HepG2 (cell line): ENCODE data around the gene RASAL1. TPM values are rescaled to one million over a fixed set of nuclear protein-coding genes. Genes with fewer than 3 reads are reported as not detected.

Experiments used
- ATAC-seq: fragments of 200-7000 bp; cut with Tn5 transposase; 3 replicates; pipeline ENCODE4 v1.9.1; 2020; ENCODE audit warnings: mild to moderate bottlenecking, moderate library complexity
- BruUV-seq: library from RNA; stranded (reverse); fragments of 400-500 nt; replicated peaks from 2 replicates; lab custom pipeline; 2021; lab: Mats Ljungman, UMichigan
- CTCF ChIA-PET: fragments of 300-600 bp; formaldehyde crosslinking; extraction: SDS; loops from one replicate; lab custom pipeline; 2021; ENCODE audit warnings: low total read pairs, inconsistent platforms, low intra/inter-chr PET ratio; lab: Yijun Ruan, JAX
- POLR2A ChIA-PET: fragments of 350-600 bp; sonication (Branson Sonifier 250); formaldehyde crosslinking; loops from one replicate; lab custom pipeline; 2020; ENCODE audit warnings: antibody characterized with exemption, inconsistent platforms; lab: Yijun Ruan, JAX
- DNase-seq: peaks from one replicate; pipeline ENCODE4 v3.0.0-alpha.2; 2015; ENCODE audit warnings: low spot score
- FAIRE-seq: peaks from 3 replicates; lab custom pipeline; 2011; peaks lifted over from hg19 to GRCh38; lab: Jason Lieb, UNC
- H2AFZ ChIP-seq: one replicate; pipeline ENCODE4 v1.6.1; 2011; ENCODE audit warnings: low read length, inconsistent platforms
- H3K27ac ChIP-seq: fragments of 300-600 bp; 3 replicates; pipeline ENCODE4 v1.8.0; 2011; ENCODE audit warnings: mixed run types, mild to moderate bottlenecking, mixed read lengths, low read length, inconsistent platforms; ENCODE audit not compliant: insufficient read depth; ENCODE audit errors: extremely low read length
- H3K27me3 ChIP-seq, 2 experiments: fragments of 200-600 bp in 1 of 2; 2 replicates in 1 of 2; 3 replicates in 1 of 2; pipeline versions ENCODE4 v1.6.0 to v1.8.0; 2011; ENCODE audit warnings: low read length in 2 of 2, mild to moderate bottlenecking in 2 of 2, moderate library complexity in 2 of 2, inconsistent platforms in 1 of 2; ENCODE audit not compliant: insufficient read depth in 2 of 2, control insufficient read depth in 1 of 2
- H3K36me3 ChIP-seq, 2 experiments: fragments of 200-600 bp in 1 of 2; replicated peaks in 1 of 2; 2 replicates in 1 of 2; 3 replicates in 1 of 2; pipeline versions ENCODE4 v1.5.1 to v1.8.0; 2011; ENCODE audit warnings: low read length in 2 of 2, inconsistent platforms in 1 of 2; ENCODE audit not compliant: insufficient read depth in 2 of 2, control insufficient read depth in 1 of 2
- H3K4me1 ChIP-seq: 2 replicates; pipeline ENCODE4 v1.5.1; 2012; ENCODE audit warnings: low read length, inconsistent platforms; ENCODE audit not compliant: insufficient read depth
- H3K4me2 ChIP-seq: 2 replicates; pipeline ENCODE4 v1.6.0; 2011; ENCODE audit warnings: low read depth, low read length, inconsistent platforms
- H3K4me3 ChIP-seq, 3 experiments: fragments of 200-600 bp in 1 of 3; sonication (generic), shearing (Covaris generic) in 1 of 3; replicated peaks in 1 of 3; 2 replicates each; pipeline ENCODE4 v1.5.1; 2011 to 2016; ENCODE audit warnings: low read length in 3 of 3, inconsistent platforms in 2 of 3, low read depth in 2 of 3, mild to moderate bottlenecking in 2 of 3, control low read depth in 1 of 3, mixed read lengths in 1 of 3; ENCODE audit not compliant: insufficient read depth in 1 of 3
- H3K79me2 ChIP-seq: one replicate; pipeline ENCODE4 v1.6.1; 2011; ENCODE audit warnings: low read length, inconsistent platforms; ENCODE audit not compliant: insufficient read depth
- H3K9ac ChIP-seq: 2 replicates; pipeline ENCODE4 v1.6.0; 2011; ENCODE audit warnings: mild to moderate bottlenecking, low read depth, low read length, inconsistent platforms; ENCODE audit not compliant: insufficient read depth
- H3K9me3 ChIP-seq: 2 replicates; pipeline ENCODE4 v1.5.1; 2012; ENCODE audit warnings: mild to moderate bottlenecking, low read length
- H4K20me1 ChIP-seq: 2 replicates; pipeline ENCODE4 v1.6.0; 2011; ENCODE audit warnings: inconsistent platforms, mild to moderate bottlenecking, low read length, moderate library complexity; ENCODE audit not compliant: insufficient read depth
- AHDC1 ChIP-seq: sonication (generic); formaldehyde crosslinking; IDR thresholded peaks from 2 replicates; pipeline ENCODE4 v1.5.1; 2020; ENCODE audit warnings: mild to moderate bottlenecking, missing genetic modification reagents, borderline replicate concordance
- ARNT ChIP-seq: fragments of 450-650 bp; IDR thresholded peaks from 2 replicates; pipeline ENCODE4 v1.6.1; 2017
- E2F2 ChIP-seq: sonication (generic); formaldehyde crosslinking; IDR thresholded peaks from 2 replicates; pipeline ENCODE4 v1.4.0; 2020; ENCODE audit warnings: missing genetic modification reagents, borderline replicate concordance
- ETV5 ChIP-seq: IDR thresholded peaks from 2 replicates; pipeline ENCODE4 v1.6.1; 2018; ENCODE audit warnings: missing biosample characterization, missing genetic modification reagents, inconsistent platforms, borderline replicate concordance
- GABPA ChIP-seq, 2 experiments: IDR thresholded peaks; 2 replicates each; pipeline ENCODE4 v1.6.1; 2011 to 2016; ENCODE audit warnings: low read depth in 2 of 2, low read length in 1 of 2, missing biosample characterization in 1 of 2, missing genetic modification characterization in 1 of 2
- KLF11 ChIP-seq: IDR thresholded peaks from 2 replicates; pipeline ENCODE4 v1.6.1; 2016; ENCODE audit warnings: missing compliant biosample characterization
- KMT2B ChIP-seq: IDR thresholded peaks from 2 replicates; pipeline ENCODE4 v1.6.1; 2016; ENCODE audit warnings: missing genetic modification reagents, missing compliant biosample characterization
- MLX ChIP-seq: IDR thresholded peaks from 2 replicates; pipeline ENCODE4 v1.6.1; 2016
- PHF20 ChIP-seq: sonication (generic); formaldehyde crosslinking; IDR thresholded peaks from 2 replicates; pipeline ENCODE4 v1.5.0; 2020; ENCODE audit warnings: mild to moderate bottlenecking, missing genetic modification reagents
- REL ChIP-seq: sonication (generic); formaldehyde crosslinking; conservative IDR thresholded peaks from 2 replicates; pipeline ENCODE4 v1.8.0; 2022; ENCODE audit warnings: mild to moderate bottlenecking, missing genetic modification reagents, moderate library complexity
- SIX4 ChIP-seq: sonication (generic); formaldehyde crosslinking; IDR thresholded peaks from 2 replicates; pipeline ENCODE4 v1.4.0; 2020; ENCODE audit warnings: missing genetic modification reagents
- SRSF4 ChIP-seq: fragments of 200-400 bp; formaldehyde crosslinking; IDR thresholded peaks from one replicate; pipeline ENCODE4 v1.6.1; 2018; ENCODE audit warnings: mild to moderate bottlenecking, low read depth, low read length, moderate library complexity; ENCODE audit not compliant: poor library complexity, severe bottlenecking
- TFAP4 ChIP-seq: sonication (generic); IDR thresholded peaks from 2 replicates; pipeline ENCODE4 v1.6.1; 2016; ENCODE audit warnings: low read depth, borderline replicate concordance
- U2AF2 ChIP-seq: fragments of 200-400 bp; formaldehyde crosslinking; IDR thresholded peaks from 2 replicates; pipeline ENCODE4 v1.6.1; 2017; ENCODE audit warnings: low read depth, mild to moderate bottlenecking, low read length
- ZFP90 ChIP-seq: sonication (generic); formaldehyde crosslinking; IDR thresholded peaks from 2 replicates; pipeline ENCODE4 v1.8.0; 2022; ENCODE audit warnings: missing genetic modification reagents, mild to moderate bottlenecking, inconsistent platforms, borderline replicate concordance
- ZNF335 ChIP-seq: sonication (generic); formaldehyde crosslinking; IDR thresholded peaks from 2 replicates; pipeline ENCODE4 v1.4.0; 2020; ENCODE audit warnings: missing genetic modification reagents
- ZNF558 ChIP-seq: sonication (generic); formaldehyde crosslinking; IDR thresholded peaks from 2 replicates; pipeline ENCODE4 v1.9.0; 2022; ENCODE audit warnings: mild to moderate bottlenecking, missing genetic modification reagents, borderline replicate concordance
- ZSCAN20 ChIP-seq: sonication (generic); formaldehyde crosslinking; IDR thresholded peaks from 2 replicates; pipeline ENCODE4 v1.4.0; 2020; ENCODE audit warnings: missing genetic modification reagents, mild to moderate bottlenecking, borderline replicate concordance
- ZSCAN25 ChIP-seq: sonication (generic); formaldehyde crosslinking; IDR thresholded peaks from 2 replicates; pipeline ENCODE4 v1.8.0; 2022; ENCODE audit warnings: mild to moderate bottlenecking, missing genetic modification reagents
- WGBS: methylation state at CpG from one replicate; pipeline ENCODE4 v1.1.6; 2017; ENCODE audit warnings: low lambda C conversion rate; 5-methylcytosine and 5-hydroxymethylcytosine counted together
- in situ Hi-C: cut with HindIII; loops from 2 replicates; pipeline ENCODE4 v1.10.0; 2017; ENCODE audit warnings: low pct_unique_long_range_greater_than_20kb; ENCODE audit not compliant: extremely low pct_ligation_motif_present
- intact Hi-C: fragments of 100-400 bp; cut with micrococcal nuclease; formaldehyde crosslinking; loops from one replicate; pipeline ENCODE4 v1.10.0; 2022; ENCODE audit not compliant: unreplicated experiment
- polyA plus RNA-seq, 8 experiments: library from polyadenylated mRNA; depleted of rRNA in 3 of 8; stranded (reverse) in 7 of 8; unstranded in 1 of 8; fragments of >200 nt; fragmentation: Illumina TruSeq in 4 of 8; extraction: Trizol in 4 of 8; gene quantifications; 2 replicates each; pipeline versions ENCODE4 v1.2.1 to v1.2.3, GENCODE V29; 2011 to 2016; ENCODE audit warnings: low read depth in 4 of 8, missing spikeins in 1 of 8, mixed read lengths in 1 of 8; ENCODE audit not compliant: insufficient read depth in 1 of 8
- total RNA-seq, 5 experiments: library from RNA; depleted of rRNA; stranded (reverse); fragments of >200 nt; fragmentation: Illumina TruSeq; extraction: Trizol; gene quantifications; 2 replicates each; pipeline ENCODE4 v1.2.3, GENCODE V29; 2016; ENCODE audit warnings: low read depth in 1 of 5

The RASAL1 gene
- total and polyA plus RNA-seq, 2 of the 13 experiments (the other 11 are each of a cell fraction or from before 2014, with no cell fraction given) = not detected

GRCh38 chr12:113056381-113056630, 79.3 kb downstream of the RASAL1 start:
- H3K9ac ChIP-seq = no peak overlapping the region
- intact Hi-C loops = no loop called here
- no TSS peak for BruUV-seq

More at GRCh38 chr12:113056381-113056630, 79.3 kb downstream of the RASAL1 start:
- peaks cover 4 to 32% of the 10 kb centered on the region in 2 experiments; a peak in 4 of 5 replicates for H3K27me3 ChIP-seq
- CTCF ChIA-PET = no interaction called here
- H3K9me3 ChIP-seq = no peaks in the 10 kb centered on the region
- no CpG with 5 or more reads among the region's 8 CpGs for WGBS
- H3K36me3 ChIP-seq = no peaks in the 10 kb centered on the region
- no peaks in the 10 kb centered on the region for H3K79me2 ChIP-seq
- TF ChIP-seq PHF20 (CRISPR knock-in tag) = no peak
- TF ChIP-seq SIX4 (CRISPR knock-in tag) = no peak
- TF ChIP-seq MLX (CRISPR knock-in tag) = no peak
- no peak for TF ChIP-seq ZNF558
- no peak for TF ChIP-seq ZSCAN25 (CRISPR knock-in tag)
- TF ChIP-seq ARNT = no peak
- TF ChIP-seq ZNF335 (CRISPR knock-in tag) = no peak
- no peak for TF ChIP-seq ETV5
- TF ChIP-seq U2AF2 = no peak
- TF ChIP-seq KLF11 (CRISPR knock-in tag) = no peak
- no peak for TF ChIP-seq GABPA (IDR thresholded peaks at IDR 0.05; ENCODE audit: low read depth, low read length)
- no peak for TF ChIP-seq GABPA (CRISPR knock-in tag; IDR thresholded peaks at IDR 0.05; ENCODE audit: low read depth)
- TF ChIP-seq ZFP90 = no peak
- no peak for TF ChIP-seq AHDC1 (CRISPR knock-in tag)
- no peak for TF ChIP-seq KMT2B
- no peak for TF ChIP-seq TFAP4
- TF ChIP-seq SRSF4 = no peak
- no peak for TF ChIP-seq ZSCAN20
- no peak for TF ChIP-seq E2F2 (CRISPR knock-in tag)
- TF ChIP-seq REL (CRISPR knock-in tag) = no peak
- in situ Hi-C loops = no loop called here
- no peak overlapping the region for H3K4me2 ChIP-seq
- DNase-seq (no peak), FAIRE-seq (no peak), ATAC-seq (no peak)
- H2AFZ ChIP-seq = no peak overlapping the region
- POLR2A ChIA-PET = no interaction called here
- no peaks in the 10 kb centered on the region for H3K4me1 ChIP-seq
- no peaks in the 10 kb centered on the region for H4K20me1 ChIP-seq
- no peak overlapping the region for H3K27ac ChIP-seq
- no peak overlapping the region for H3K4me3 ChIP-seq
